ENCODE measurements around the gene TREH.

TREH gene

GRCh38 chr11:118663902-118664301, 15.5 kb downstream of the TREH start:
- no peak for DNase-seq (ENCODE audit: low spot score)

- DNase-seq (ENCODE audit: low spot score), result no peak
These were observed 16.1 kb downstream of the TREH start for GRCh38 chr11:118663381-118663780.

GRCh38 chr11:118662401-118663271, 16.8 kb downstream of the TREH start:
- no peak for DNase-seq (ENCODE audit: low spot score)

- DNase-seq (ENCODE audit: low spot score), result no peak
These were observed 17.8 kb downstream of the TREH start for GRCh38 chr11:118661425-118662301.

GRCh38 chr11:118660681-118661424, 18.6 kb downstream of the TREH start:
- no peak for DNase-seq (ENCODE audit: low spot score)

GRCh38 chr11:118659953-118660680, 19.3 kb downstream of the TREH start:
- no peak for DNase-seq (ENCODE audit: low spot score)

- DNase-seq (ENCODE audit: low spot score), result peak; percentile 85
These were observed 20.0 kb downstream of the TREH start for GRCh38 chr11:118659314-118659952.

GRCh38 chr11:118658429-118659313, 20.8 kb downstream of the TREH start:
- DNase-seq (ENCODE audit: low spot score), result no peak

- no peak for DNase-seq (ENCODE audit: low spot score)
These were observed 21.6 kb downstream of the TREH start for GRCh38 chr11:118657709-118658428.

GRCh38 chr11:118657238-118657637, 22.2 kb downstream of the TREH start:
- DNase-seq (ENCODE audit: low spot score), result no peak

- DNase-seq (ENCODE audit: low spot score), result no peak
These were observed 22.8 kb downstream of the TREH start for GRCh38 chr11:118656563-118657165.

GRCh38 chr11:118655486-118656190, 23.8 kb downstream of the TREH start:
- DNase-seq (ENCODE audit: low spot score), result no peak

GRCh38 chr11:118653684-118654390, 25.6 kb downstream of the TREH start:
- DNase-seq (ENCODE audit: low spot score), result no peak

GRCh38 chr11:118652681-118653181, 26.7 kb downstream of the TREH start:
- no peak for DNase-seq (ENCODE audit: low spot score)

GRCh38 chr11:118651820-118652219, 27.6 kb downstream of the TREH start:
- no peak for DNase-seq (ENCODE audit: low spot score)

- no peak for DNase-seq (ENCODE audit: low spot score)
These were observed 29.1 kb downstream of the TREH start for GRCh38 chr11:118650366-118650765.

- no peak for DNase-seq (ENCODE audit: low spot score)
These were observed 29.5 kb downstream of the TREH start for GRCh38 chr11:118649941-118650340.

Measured in CD4-positive, alpha-beta T cell treated with Interleukin-2 at 100 ng/mL for 4 hours (primary cell).